GM12874 (cell line): ENCODE measurements around the gene TRPM4.

Experiments
- TF ChIP-seq, protein P1 (sequence below): IDR thresholded peaks from 2 replicates; pipeline ENCODE4 v1.5.1; 2011; ENCODE audit warnings: low read depth, mild to moderate bottlenecking, control low read depth, low read length, moderate library complexity; ENCODE audit not compliant: insufficient read depth

The TRPM4 gene

DNA sequence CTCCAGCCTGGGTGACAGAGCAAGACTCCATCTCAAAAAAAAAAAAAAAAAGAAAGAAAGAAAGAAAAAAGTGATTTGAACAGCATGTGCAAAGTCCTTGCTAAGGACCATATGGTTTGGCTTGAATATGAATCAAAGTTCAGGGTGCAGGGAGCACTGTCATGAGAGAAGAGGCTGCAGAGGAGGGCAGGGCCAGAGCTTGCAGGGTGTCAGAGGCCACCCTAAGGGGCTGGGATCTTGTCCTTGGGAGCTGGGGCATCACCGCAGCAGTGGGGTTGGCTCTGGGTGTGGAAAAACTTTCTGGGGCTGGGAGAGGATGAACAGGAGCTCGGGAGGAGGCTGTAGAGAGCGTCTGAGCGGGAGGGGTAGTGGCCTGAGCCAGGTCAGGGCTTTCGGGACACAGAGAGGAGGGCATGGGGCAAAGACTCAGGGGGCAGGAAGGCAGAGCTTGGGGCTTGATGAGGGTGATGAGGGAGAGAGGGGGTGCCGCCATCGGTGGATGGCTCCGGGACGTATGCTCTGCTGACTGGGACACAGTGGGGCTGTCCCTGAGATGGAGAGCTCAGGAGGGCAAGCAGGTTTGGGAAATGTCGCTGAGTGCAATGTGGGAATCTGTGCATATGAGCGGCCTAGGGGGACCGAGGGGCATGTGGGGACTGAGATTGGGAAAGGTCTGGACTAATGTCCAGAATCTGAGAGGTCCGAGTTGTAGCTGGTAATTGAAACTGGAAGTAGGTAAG is 3.0 kb downstream of the TRPM4 start:
- TF ChIP-seq, protein P1, sequence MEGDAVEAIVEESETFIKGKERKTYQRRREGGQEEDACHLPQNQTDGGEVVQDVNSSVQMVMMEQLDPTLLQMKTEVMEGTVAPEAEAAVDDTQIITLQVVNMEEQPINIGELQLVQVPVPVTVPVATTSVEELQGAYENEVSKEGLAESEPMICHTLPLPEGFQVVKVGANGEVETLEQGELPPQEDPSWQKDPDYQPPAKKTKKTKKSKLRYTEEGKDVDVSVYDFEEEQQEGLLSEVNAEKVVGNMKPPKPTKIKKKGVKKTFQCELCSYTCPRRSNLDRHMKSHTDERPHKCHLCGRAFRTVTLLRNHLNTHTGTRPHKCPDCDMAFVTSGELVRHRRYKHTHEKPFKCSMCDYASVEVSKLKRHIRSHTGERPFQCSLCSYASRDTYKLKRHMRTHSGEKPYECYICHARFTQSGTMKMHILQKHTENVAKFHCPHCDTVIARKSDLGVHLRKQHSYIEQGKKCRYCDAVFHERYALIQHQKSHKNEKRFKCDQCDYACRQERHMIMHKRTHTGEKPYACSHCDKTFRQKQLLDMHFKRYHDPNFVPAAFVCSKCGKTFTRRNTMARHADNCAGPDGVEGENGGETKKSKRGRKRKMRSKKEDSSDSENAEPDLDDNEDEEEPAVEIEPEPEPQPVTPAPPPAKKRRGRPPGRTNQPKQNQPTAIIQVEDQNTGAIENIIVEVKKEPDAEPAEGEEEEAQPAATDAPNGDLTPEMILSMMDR, result no peak

DNA sequence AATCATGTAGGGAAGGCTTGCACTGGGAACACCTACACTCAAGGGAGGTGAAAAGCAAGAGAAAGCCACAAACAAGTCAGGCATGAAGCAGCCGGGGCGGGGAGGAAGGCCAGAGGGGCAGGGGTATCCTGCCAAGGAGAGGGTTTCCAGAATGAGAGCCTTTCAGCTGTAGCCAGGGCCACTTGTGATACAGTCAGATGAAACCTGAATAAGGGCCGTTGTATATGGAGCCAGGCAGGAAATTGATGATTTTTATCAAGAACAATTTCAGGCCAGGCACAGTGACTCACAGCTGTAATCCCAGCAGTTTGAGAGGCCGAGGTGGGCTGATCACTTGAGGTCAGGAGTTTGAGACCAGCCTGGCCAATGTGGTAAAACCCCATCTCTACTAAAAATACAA is 4.4 kb downstream of the TRPM4 start:
- TF ChIP-seq, protein P1, result no peak

DNA sequence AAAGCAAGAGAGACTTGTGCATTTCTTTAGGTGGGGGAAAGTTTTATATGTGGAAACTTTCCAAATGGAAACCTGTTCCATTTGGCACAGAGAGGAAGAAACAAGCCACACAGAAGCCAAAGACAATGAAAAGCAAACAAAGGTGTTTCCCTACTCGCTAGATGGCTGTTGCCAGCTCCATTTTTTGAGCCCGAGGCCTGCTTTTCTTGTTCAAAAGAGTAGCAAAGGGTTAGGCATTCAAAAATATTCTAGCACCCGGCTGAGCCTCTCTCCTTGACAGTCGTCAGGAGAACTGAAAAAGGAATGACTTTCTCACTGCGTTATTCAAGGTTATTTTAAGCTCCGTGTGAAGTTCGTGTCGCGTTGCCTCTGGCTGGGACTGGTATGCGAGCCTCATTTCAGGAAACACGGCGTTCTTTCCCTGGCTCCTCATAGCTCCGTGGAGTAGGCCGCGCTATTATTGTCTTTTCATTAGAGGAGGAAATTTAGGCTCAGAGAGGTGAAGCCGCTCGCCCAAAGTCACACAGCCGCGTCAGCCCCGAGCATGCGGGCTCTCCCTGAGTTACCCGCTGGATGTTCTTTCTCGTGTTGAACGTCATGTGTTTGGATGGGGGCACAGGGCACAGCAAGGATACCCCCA is 7.6 kb downstream of the TRPM4 start:
- TF ChIP-seq, protein P1, result no peak

DNA sequence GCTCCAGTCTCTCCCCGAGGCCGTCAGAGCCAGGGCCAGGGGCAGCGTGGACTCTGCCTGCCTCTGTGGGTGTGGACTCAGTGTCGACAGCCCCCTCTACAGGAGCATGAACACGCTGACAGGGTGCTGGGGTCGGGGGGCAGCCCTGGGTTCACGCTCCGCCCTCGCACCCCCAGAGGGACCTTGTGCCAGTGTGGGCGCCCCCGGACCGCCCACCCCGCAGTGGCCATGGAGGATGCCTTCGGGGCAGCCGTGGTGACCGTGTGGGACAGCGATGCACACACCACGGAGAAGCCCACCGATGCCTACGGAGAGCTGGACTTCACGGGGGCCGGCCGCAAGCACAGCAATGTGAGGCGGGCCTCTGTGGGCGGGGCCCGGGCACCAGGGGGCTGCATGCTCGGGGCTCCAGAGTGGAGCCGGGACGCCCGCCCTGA is 8.3 kb downstream of the TRPM4 start:
- TF ChIP-seq, protein P1, result no peak

DNA sequence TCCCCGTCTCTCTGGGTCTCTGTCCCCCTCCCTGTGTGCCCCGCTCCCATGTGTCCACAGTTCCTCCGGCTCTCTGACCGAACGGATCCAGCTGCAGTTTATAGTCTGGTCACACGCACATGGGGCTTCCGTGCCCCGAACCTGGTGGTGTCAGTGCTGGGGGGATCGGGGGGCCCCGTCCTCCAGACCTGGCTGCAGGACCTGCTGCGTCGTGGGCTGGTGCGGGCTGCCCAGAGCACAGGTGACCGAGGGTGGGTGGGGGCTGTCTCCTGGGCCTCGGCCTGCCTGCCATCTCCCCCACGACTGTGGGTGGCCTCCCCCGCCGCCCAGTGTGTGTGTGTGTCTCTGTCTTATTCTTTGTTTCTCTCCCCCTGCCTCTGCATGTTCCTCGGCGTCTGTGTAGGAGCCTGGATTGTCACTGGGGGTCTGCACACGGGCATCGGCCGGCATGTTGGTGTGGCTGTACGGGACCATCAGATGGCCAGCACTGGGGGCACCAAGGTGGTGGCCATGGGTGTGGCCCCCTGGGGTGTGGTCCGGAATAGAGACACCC is 10.3 kb downstream of the TRPM4 start:
- TF ChIP-seq, protein P1, result no peak

DNA sequence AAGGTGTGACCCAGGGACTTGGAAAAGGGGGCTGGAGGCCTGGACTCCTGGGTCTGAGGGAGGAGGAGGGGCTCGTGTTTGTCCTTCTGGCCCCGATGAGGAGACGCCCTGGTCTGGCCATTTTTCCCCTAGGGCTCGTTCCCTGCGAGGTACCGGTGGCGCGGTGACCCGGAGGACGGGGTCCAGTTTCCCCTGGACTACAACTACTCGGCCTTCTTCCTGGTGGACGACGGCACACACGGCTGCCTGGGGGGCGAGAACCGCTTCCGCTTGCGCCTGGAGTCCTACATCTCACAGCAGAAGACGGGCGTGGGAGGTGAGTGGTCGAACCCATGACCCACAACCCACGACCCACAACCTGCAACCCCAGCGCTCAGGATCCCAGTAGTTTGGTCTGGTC is 10.8 kb downstream of the TRPM4 start:
- TF ChIP-seq, protein P1, result no peak

DNA sequence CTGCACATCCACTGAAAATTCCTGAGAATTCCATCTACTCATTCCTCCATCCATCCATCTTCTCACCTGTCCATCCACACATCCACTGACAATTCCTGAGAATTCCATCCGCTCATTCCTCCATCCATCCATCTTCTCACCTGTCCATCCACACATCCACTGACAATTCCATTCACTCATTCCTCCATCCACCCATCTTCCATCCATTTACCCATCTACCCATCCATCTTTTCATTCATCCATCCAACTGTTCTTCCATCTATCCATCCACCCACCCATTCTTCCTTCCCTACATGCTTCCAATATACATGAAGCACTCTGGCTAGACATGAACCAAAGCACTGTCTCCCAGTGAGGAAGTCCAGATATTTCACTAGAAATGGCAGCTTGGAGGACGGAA is 15.6 kb downstream of the TRPM4 start:
- TF ChIP-seq, protein P1, result no peak
